HUES48 (cell line): ENCODE results near the gene SLC35D1.
"Not testable (repeated sequence)": the region's sequence is repeated elsewhere in the genome, so short reads cannot be mapped to it uniquely, and the experiment has no call there.

Source experiments
- H3K27ac ChIP-seq: one replicate; pipeline ENCODE4 v1.7.0; 2013; ENCODE audit warnings: low read depth, low read length, inconsistent platforms
- H3K27me3 ChIP-seq: 2 replicates; pipeline ENCODE4 v1.6.1; 2013; ENCODE audit warnings: mild to moderate bottlenecking, low read length; ENCODE audit not compliant: control insufficient read depth, insufficient read depth
- H3K36me3 ChIP-seq: 2 replicates; pipeline ENCODE4 v1.6.1; 2013; ENCODE audit warnings: low read length; ENCODE audit not compliant: control insufficient read depth, insufficient read depth
- H3K4me1 ChIP-seq: 2 replicates; pipeline ENCODE4 v1.6.1; 2013; ENCODE audit warnings: mild to moderate bottlenecking, low read length; ENCODE audit not compliant: control insufficient read depth, insufficient read depth
- H3K4me3 ChIP-seq: 2 replicates; pipeline ENCODE4 v1.5.1; 2013; ENCODE audit warnings: mild to moderate bottlenecking, low read depth, low read length
- H3K9ac ChIP-seq: 2 replicates; pipeline ENCODE4 v1.6.1; 2013; ENCODE audit warnings: mild to moderate bottlenecking, low read depth, low read length, moderate library complexity
- H3K9me3 ChIP-seq: 2 replicates; pipeline ENCODE4 v1.6.1; 2013; ENCODE audit warnings: low read length; ENCODE audit not compliant: control insufficient read depth, insufficient read depth

The SLC35D1 gene

GRCh38 chr1:67072749-67073148, 18.8 kb upstream of the SLC35D1 start:
- H3K27ac ChIP-seq = no peak overlapping the region

DNA sequence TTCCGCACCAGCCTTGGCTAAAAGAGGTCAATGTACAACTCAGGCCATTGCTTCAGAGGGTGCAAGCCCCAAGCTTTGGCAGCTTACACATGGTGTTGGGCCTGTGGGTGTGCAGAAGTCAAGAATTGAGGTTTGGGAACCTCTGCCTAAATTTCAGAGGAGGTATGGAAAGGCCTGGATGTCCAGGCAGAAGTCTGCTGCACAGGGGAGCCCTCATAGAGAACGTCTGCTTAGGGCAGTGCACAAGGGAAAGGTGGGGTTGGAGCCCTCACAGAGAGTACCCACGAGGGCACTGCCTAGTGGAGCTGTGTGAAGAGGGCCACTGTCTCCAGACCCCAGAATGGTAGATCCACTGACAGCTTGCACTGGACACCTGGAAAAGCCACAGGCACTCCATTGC, 13.7 kb upstream of the SLC35D1 start:
- not testable (repeated sequence) for H3K9ac ChIP-seq, H3K36me3 ChIP-seq
- peaks cover 18% of the 10 kb centered on the region for H3K9me3 ChIP-seq

More at GRCh38 chr1:67072749-67073148, 18.8 kb upstream of the SLC35D1 start:
- H3K4me3 ChIP-seq = no peak overlapping the region
- no peaks in the 10 kb centered on the region for H3K4me1 ChIP-seq
- no peaks in the 10 kb centered on the region for H3K36me3 ChIP-seq
- peaks cover 12% of the 10 kb centered on the region; the same call in 1 of the 2 replicates for H3K9me3 ChIP-seq
- H3K27me3 ChIP-seq = no peaks in the 10 kb centered on the region
- H3K9ac ChIP-seq = no peak overlapping the region

DNA sequence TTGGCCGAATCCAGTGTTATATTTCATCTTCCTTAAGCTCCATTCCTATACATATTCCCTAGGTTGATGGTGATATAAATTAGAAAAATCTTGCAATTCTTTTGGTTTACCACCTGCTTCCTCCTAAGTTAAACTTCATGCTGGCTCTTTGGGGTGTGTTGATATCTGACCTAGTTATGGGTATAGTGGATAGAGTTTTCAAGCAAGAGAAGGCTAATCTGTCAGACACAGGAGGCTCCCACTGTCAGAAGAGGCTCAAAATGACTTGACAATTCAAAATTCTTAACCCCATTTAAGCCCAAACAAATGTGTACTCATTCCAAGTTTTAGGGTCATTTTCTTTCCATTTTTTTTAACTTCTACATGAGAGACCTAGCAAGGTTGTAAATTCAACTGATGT, 8.5 kb upstream of the SLC35D1 start:
- Histone ChIP-seq H3K9me3 (peaks cover 3% of the 10 kb centered on the region), H3K4me3 (no peak overlapping the region), H3K27ac (no peak overlapping the region), H3K9ac (no peak overlapping the region), H3K36me3 (no peaks in the 10 kb centered on the region), H3K27me3 (no peaks in the 10 kb centered on the region), H3K4me1 (peaks cover 6% of the 10 kb centered on the region; the same call in 1 of the 2 replicates)

More for the DNA sequence above, 13.7 kb upstream of the SLC35D1 start:
- H3K4me1 ChIP-seq, H3K27ac ChIP-seq, H3K4me3 ChIP-seq, H3K27me3 ChIP-seq: not testable (repeated sequence)

- Histone ChIP-seq H3K4me3 (no peak overlapping the region), H3K9me3 (no peaks in the 10 kb centered on the region), H3K27ac (no peak overlapping the region), H3K36me3 (no peaks in the 10 kb centered on the region), H3K27me3 (no peaks in the 10 kb centered on the region), H3K9ac (no peak overlapping the region), H3K4me1 (peaks cover 6% of the 10 kb centered on the region; the same call in 1 of the 2 replicates)
Observed at GRCh38 chr1:67061266-67061665, 7.3 kb upstream of the SLC35D1 start.

- no peak overlapping the region for H3K27ac ChIP-seq
- H3K36me3 ChIP-seq = no peaks in the 10 kb centered on the region
- no peaks in the 10 kb centered on the region for H3K9me3 ChIP-seq
- H3K4me1 ChIP-seq = peaks cover 6% of the 10 kb centered on the region; the same call in 1 of the 2 replicates
- H3K9ac ChIP-seq = no peak overlapping the region
- H3K27me3 ChIP-seq = no peaks in the 10 kb centered on the region
- H3K4me3 ChIP-seq = no peak overlapping the region
Observed at GRCh38 chr1:67060811-67061218, 6.9 kb upstream of the SLC35D1 start.

- Histone ChIP-seq H3K9ac (no peak overlapping the region), H3K27me3 (no peaks in the 10 kb centered on the region), H3K9me3 (no peaks in the 10 kb centered on the region), H3K27ac (no peak overlapping the region), H3K4me1 (peaks cover 6% of the 10 kb centered on the region; the same call in 1 of the 2 replicates), H3K4me3 (no peak overlapping the region), H3K36me3 (no peaks in the 10 kb centered on the region)
Observed at GRCh38 chr1:67059346-67059745, 5.4 kb upstream of the SLC35D1 start.

GRCh38 chr1:67058761-67059160, 4.8 kb upstream of the SLC35D1 start:
- Histone ChIP-seq H3K27me3 (no peaks in the 10 kb centered on the region), H3K4me1 (peaks cover 6% of the 10 kb centered on the region; the same call in 1 of the 2 replicates), H3K9me3 (no peaks in the 10 kb centered on the region), H3K4me3 (no peak overlapping the region), H3K9ac (no peak overlapping the region), H3K36me3 (no peaks in the 10 kb centered on the region), H3K27ac (no peak overlapping the region)

- H3K9ac ChIP-seq = no peak overlapping the region
- H3K27me3 ChIP-seq = no peaks in the 10 kb centered on the region
- no peak overlapping the region for H3K4me3 ChIP-seq
- peaks cover 6% of the 10 kb centered on the region; the same call in 1 of the 2 replicates for H3K4me1 ChIP-seq
- no peaks in the 10 kb centered on the region for H3K36me3 ChIP-seq
- no peaks in the 10 kb centered on the region for H3K9me3 ChIP-seq
- no peak overlapping the region for H3K27ac ChIP-seq
Observed at GRCh38 chr1:67058242-67058641, 4.3 kb upstream of the SLC35D1 start.

GRCh38 chr1:67053535-67053784, 488 bp downstream of the SLC35D1 start:
- Histone ChIP-seq H3K27me3 (peaks cover 11% of the 10 kb centered on the region), H3K4me1 (peaks cover 10% of the 10 kb centered on the region; the same call in 1 of the 2 replicates), H3K4me3 (peak overlapping the region; percentile 94), H3K9me3 (no peaks in the 10 kb centered on the region), H3K9ac (peak overlapping the region; percentile 85), H3K27ac (peak overlapping the region; percentile 92), H3K36me3 (peaks cover 13% of the 10 kb centered on the region; the same call in 1 of the 2 replicates)

GRCh38 chr1:67052741-67053534, 1.0 kb downstream of the SLC35D1 start:
- Histone ChIP-seq H3K4me3 (peak overlapping the region; percentile 94), H3K36me3 (peaks cover 13% of the 10 kb centered on the region; the same call in 1 of the 2 replicates), H3K4me1 (peaks cover 6% of the 10 kb centered on the region; the same call in 1 of the 2 replicates), H3K9me3 (no peaks in the 10 kb centered on the region), H3K27me3 (peaks cover 11% of the 10 kb centered on the region), H3K9ac (peak overlapping the region; percentile 85; the same call in 1 of the 2 replicates), H3K27ac (peak overlapping the region; percentile 92)

GRCh38 chr1:67051196-67051595, 2.8 kb downstream of the SLC35D1 start:
- Histone ChIP-seq H3K9me3 (no peaks in the 10 kb centered on the region), H3K9ac (no peak overlapping the region), H3K4me1 (peaks cover 6% of the 10 kb centered on the region; the same call in 1 of the 2 replicates), H3K36me3 (peaks cover 21% of the 10 kb centered on the region), H3K4me3 (no peak overlapping the region), H3K27me3 (peaks cover 11% of the 10 kb centered on the region), H3K27ac (no peak overlapping the region)
